Psoas muscle (tissue), 8 donors: ENCODE measurements around the gene CDH4. TPM values are rescaled to one million over a fixed set of nuclear protein-coding genes. Genes with fewer than 3 reads are reported as not detected.
A peak's percentile ranks its signal among the peaks of the same experiment; 100 is the strongest.

Experiments used
- ATAC-seq, 4 donors: fragments of 200-7000 bp; cut with Tn5 transposase; one replicate each; pipeline ENCODE4 v1.9.1; 2020; ENCODE audit warnings: moderate library complexity in 3 of 4, mild to moderate bottlenecking in 2 of 4
- DNase-seq, 2 donors: peaks; one replicate each; pipeline ENCODE4 v3.0.0-alpha.2; 2020
- H3K27ac ChIP-seq: fragments of 200-600 bp; one replicate; pipeline ENCODE4 v1.8.0; 2022
- H3K27me3 ChIP-seq, 3 donors: fragments of 200-600 bp in 1 of 3; one replicate each; pipeline versions ENCODE4 v1.6.1 to v1.8.0; 2013 to 2022; ENCODE audit warnings: low read length in 2 of 3, mild to moderate bottlenecking in 2 of 3, moderate library complexity in 1 of 3; ENCODE audit not compliant: insufficient read depth in 3 of 3
- H3K36me3 ChIP-seq, 2 donors: fragments of 200-600 bp in 1 of 2; one replicate each; pipeline versions ENCODE4 v1.6.1 to v1.8.0; 2013 to 2022; ENCODE audit warnings: low read depth in 1 of 2, mild to moderate bottlenecking in 1 of 2, moderate library complexity in 1 of 2; ENCODE audit not compliant: insufficient read depth in 1 of 2
- H3K4me1 ChIP-seq: fragments of 200-600 bp; one replicate; pipeline ENCODE4 v1.8.0; 2022
- H3K4me3 ChIP-seq: fragments of 200-600 bp; one replicate; pipeline ENCODE4 v1.8.0; 2022; ENCODE audit warnings: mild to moderate bottlenecking
- H3K9me3 ChIP-seq: fragments of 200-600 bp; one replicate; pipeline ENCODE4 v1.8.0; 2022
- CTCF ChIP-seq: fragments of 200-600 bp; IDR thresholded peaks from one replicate; pipeline ENCODE4 v1.8.0; 2022; ENCODE audit warnings: antibody characterized with exemption
- WGBS, 3 donors: extraction: QIAGEN DNeasy Blood & Tissue Kit; methylation state at CpG; one replicate each; pipeline versions ENCODE4 v1.1.6 to v1.1.7; 2013; 5-methylcytosine and 5-hydroxymethylcytosine counted together
- intact Hi-C, 2 donors: fragments of 100-400 bp; cut with DNase I; formaldehyde crosslinking; loops; one replicate each; pipeline versions ENCODE4 v1.11.0 to v1.14.2; 2022
- polyA plus RNA-seq, 3 donors: library from polyadenylated mRNA; stranded (reverse); fragments of 200-250 nt; gene quantifications; one replicate each; pipeline ENCODE4 v1.2.3, GENCODE V29; 2013
- total RNA-seq, 4 donors: library from RNA; stranded (reverse); fragmentation: NEBNext Ultra II Directional in 2 of 4; extraction: Animal tissue kit (Norgen Biotek cat#: 25700) in 2 of 4; gene quantifications; one replicate each; pipeline versions ENCODE4 v1.2.1 to v1.2.4, GENCODE V29; 2021 to 2023
- donor health status: healthy with polysubstance abuse.
- donor health status: DM: no; HTN: no; CAD: no; lungs with moderate emphysema.
- donor health status: Bipolar disorder and iron deficiency.
- donor health status: healthy.
- donor health status: DM: yes; HTN: yes; CAD: no.
- donor health status: DM: no; HTN: no; CAD: no.
- donor health status: DM: no; HTN: no; CAD: no.
- donor health status: DM: yes; HTN: yes; CAD: no.

CDH4 gene
- total and polyA plus RNA-seq, 7 donors: 0.26 to 1.0 (median 0.34) TPM

- DNase-seq (peak in 1 of 2 donors; percentile 40), ATAC-seq (no peak)
- Histone ChIP-seq H3K27ac (no peak overlapping the region), H3K4me3 (no peak overlapping the region), H3K9me3 (no peaks in the 10 kb centered on the region), H3K36me3 (no peaks in the 10 kb centered on the region), H3K4me1 (no peaks in the 10 kb centered on the region), H3K27me3 (no peaks in the 10 kb centered on the region)
- WGBS, 3 donors: 84 to 90% (median 87%) methylated on average over 20 of the region's 20 CpGs
- intact Hi-C loops: no loop called here
- TF ChIP-seq CTCF: no peak
Measured at GRCh38 chr20:61762886-61763739, 511.1 kb downstream of the CDH4 start.

- DNase-seq (peak in 1 of 2 donors; percentile 13), ATAC-seq (no peak)
- 71 to 82% (median 79%) methylated on average over 18 of the region's 18 CpGs for WGBS, 3 donors
- H3K36me3 ChIP-seq: no peaks in the 10 kb centered on the region
- H3K27me3 ChIP-seq: no peaks in the 10 kb centered on the region
- TF ChIP-seq CTCF: no peak
- H3K27ac ChIP-seq: no peak overlapping the region
- no peaks in the 10 kb centered on the region for H3K4me1 ChIP-seq
- H3K4me3 ChIP-seq: no peak overlapping the region
- intact Hi-C loops: no loop called here
- H3K9me3 ChIP-seq: no peaks in the 10 kb centered on the region
Measured at GRCh38 chr20:61763740-61764400, 511.8 kb downstream of the CDH4 start.

GRCh38 chr20:61764471-61765025 lies 512.5 kb downstream of the CDH4 start:
- Histone ChIP-seq H3K27ac (no peak overlapping the region), H3K27me3 (no peaks in the 10 kb centered on the region), H3K4me1 (no peaks in the 10 kb centered on the region), H3K9me3 (no peaks in the 10 kb centered on the region), H3K4me3 (no peak overlapping the region), H3K36me3 (no peaks in the 10 kb centered on the region)
- DNase-seq: peak in 1 of 2 donors; percentile 25
- 69 to 82% (median 80%) methylated on average over 17 of the region's 17 CpGs for WGBS, 3 donors
- intact Hi-C loops: no loop called here
- no peak for TF ChIP-seq CTCF
- no peak for ATAC-seq

- H3K4me3 ChIP-seq: no peak overlapping the region
- intact Hi-C loops: no loop called here
- no peaks in the 10 kb centered on the region for H3K9me3 ChIP-seq
- no peaks in the 10 kb centered on the region for H3K27me3 ChIP-seq
- ATAC-seq (no peak), DNase-seq (peak in 1 of 2 donors; percentile 32)
- WGBS, 3 donors: 83 to 84% (median 84%) methylated on average over 15 to 16 of the region's 16 CpGs
- H3K27ac ChIP-seq: no peak overlapping the region
- TF ChIP-seq CTCF: no peak
- no peaks in the 10 kb centered on the region for H3K4me1 ChIP-seq
- no peaks in the 10 kb centered on the region for H3K36me3 ChIP-seq
Measured at GRCh38 chr20:61765081-61765870, 513.2 kb downstream of the CDH4 start.
